ENCODE results near the gene HSD11B1.

GRCh38 chr1:209747580-209748262, 43.1 kb downstream of the HSD11B1 start:
- TF ChIP-seq REST (IDR thresholded peaks at IDR 0.05; ENCODE audit: borderline replicate concordance) (no peak), CTCF (IDR thresholded peaks at IDR 0.05; ENCODE audit: poor library complexity, severe bottlenecking) (peak; percentile 67), SMC3 (conservative IDR thresholded peaks at IDR 0.05; ENCODE audit: poor library complexity) (no peak), EP300 (conservative IDR thresholded peaks at IDR 0.05; ENCODE audit: poor library complexity, severe bottlenecking) (no peak), EZH2 (IDR thresholded peaks at IDR 0.05; ENCODE audit: borderline replicate concordance, insufficient read depth, low read length, poor library complexity, severe bottlenecking) (no peak)
